Transverse colon (tissue), 4 donors: Measurements from ENCODE around the gene RAPGEF4.

Experiments used
- EP300 ChIP-seq: sonication (generic); formaldehyde crosslinking; IDR thresholded peaks from one replicate; pipeline ENCODE4 v1.6.1; 2017; ENCODE audit warnings: antibody characterized with exemption, low read depth
- POLR2A ChIP-seq: fragments of 450-650 bp; IDR thresholded peaks from one replicate; pipeline ENCODE4 v1.6.1; 2016; ENCODE audit warnings: antibody characterized with exemption, mild to moderate bottlenecking, moderate library complexity
- POLR2AphosphoS5 ChIP-seq, 3 donors: sonication (generic); formaldehyde crosslinking; IDR thresholded peaks; one replicate each; pipeline ENCODE4 v1.6.1; 2016; ENCODE audit warnings: antibody characterized with exemption in 3 of 3
- TF ChIP-seq, protein P1 (sequence below), 5 experiments: fragments of 200-600 bp in 3 of 5; fragments of 450-650 bp in 2 of 5; sonication (generic) in 3 of 5; IDR thresholded peaks; 1 replicate in 2 of 5; 2 replicates in 3 of 5; pipeline ENCODE4 v1.5.1; 2016 to 2017; ENCODE audit warnings: antibody characterized with exemption in 5 of 5, inconsistent platforms in 3 of 5, mild to moderate bottlenecking in 2 of 5, moderate library complexity in 1 of 5

DNA sequence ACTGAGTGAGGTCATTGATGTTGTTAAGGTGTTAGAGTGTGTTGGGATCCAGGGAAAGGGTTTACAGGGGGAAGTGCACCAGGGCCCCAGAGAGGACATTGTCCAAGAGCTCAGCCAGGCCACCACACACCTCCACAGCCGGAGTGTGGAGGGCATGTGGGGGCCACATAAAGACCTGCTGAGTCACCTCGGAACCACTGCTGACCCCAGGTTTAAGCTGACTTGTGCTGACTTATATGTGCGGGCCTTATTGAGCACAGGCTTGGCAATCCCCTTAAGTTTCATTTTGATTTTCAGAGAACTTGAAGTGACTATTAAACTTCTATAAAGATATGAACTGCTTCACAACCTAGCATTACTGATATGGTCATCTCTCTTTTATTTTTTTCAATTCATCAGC lies 173.8 kb downstream of the RAPGEF4 start:
- TF ChIP-seq POLR2A: no peak
- TF ChIP-seq, protein P1, sequence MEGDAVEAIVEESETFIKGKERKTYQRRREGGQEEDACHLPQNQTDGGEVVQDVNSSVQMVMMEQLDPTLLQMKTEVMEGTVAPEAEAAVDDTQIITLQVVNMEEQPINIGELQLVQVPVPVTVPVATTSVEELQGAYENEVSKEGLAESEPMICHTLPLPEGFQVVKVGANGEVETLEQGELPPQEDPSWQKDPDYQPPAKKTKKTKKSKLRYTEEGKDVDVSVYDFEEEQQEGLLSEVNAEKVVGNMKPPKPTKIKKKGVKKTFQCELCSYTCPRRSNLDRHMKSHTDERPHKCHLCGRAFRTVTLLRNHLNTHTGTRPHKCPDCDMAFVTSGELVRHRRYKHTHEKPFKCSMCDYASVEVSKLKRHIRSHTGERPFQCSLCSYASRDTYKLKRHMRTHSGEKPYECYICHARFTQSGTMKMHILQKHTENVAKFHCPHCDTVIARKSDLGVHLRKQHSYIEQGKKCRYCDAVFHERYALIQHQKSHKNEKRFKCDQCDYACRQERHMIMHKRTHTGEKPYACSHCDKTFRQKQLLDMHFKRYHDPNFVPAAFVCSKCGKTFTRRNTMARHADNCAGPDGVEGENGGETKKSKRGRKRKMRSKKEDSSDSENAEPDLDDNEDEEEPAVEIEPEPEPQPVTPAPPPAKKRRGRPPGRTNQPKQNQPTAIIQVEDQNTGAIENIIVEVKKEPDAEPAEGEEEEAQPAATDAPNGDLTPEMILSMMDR (IDR thresholded peaks at IDR 0.05): no peak
- TF ChIP-seq EP300: no peak
- TF ChIP-seq POLR2AphosphoS5 (IDR thresholded peaks at IDR 0.05): no peak
